Measurements from ENCODE around the gene SOAT2.
"Not testable (repeated sequence)": the region's sequence is repeated elsewhere in the genome, so short reads cannot be mapped to it uniquely, and the experiment has no call there.

The SOAT2 gene

GRCh38 chr12:53107122-53107521 lies 3.8 kb downstream of the SOAT2 start:
- H3K4me3 ChIP-seq (ENCODE audit: low read depth, low read length, poor library complexity, severe bottlenecking): no peak overlapping the region
- H4K20me1 ChIP-seq (ENCODE audit: insufficient read depth, low read length): no peaks in the 10 kb centered on the region
- no peaks in the 10 kb centered on the region for H3K27me3 ChIP-seq (ENCODE audit: insufficient read depth, low read length)
- no peak overlapping the region for H2AFZ ChIP-seq (ENCODE audit: low read length)
- no peak overlapping the region for H3K27ac ChIP-seq (ENCODE audit: low read depth, low read length, poor library complexity, severe bottlenecking)
- no peak overlapping the region for H3K4me2 ChIP-seq (ENCODE audit: low read length)
- H3K9me3 ChIP-seq (ENCODE audit: low read length): no peaks in the 10 kb centered on the region
- H3K79me2 ChIP-seq (ENCODE audit: insufficient read depth, low read length): no peaks in the 10 kb centered on the region
- H3K9ac ChIP-seq (ENCODE audit: low read length): no peak overlapping the region
- H3K9me2 ChIP-seq (ENCODE audit: low read depth, low read length): no peaks in the 10 kb centered on the region
- H3K4me1 ChIP-seq (ENCODE audit: insufficient read depth, low read length, severe bottlenecking): peaks cover 27% of the 10 kb centered on the region
- H3F3A ChIP-seq (ENCODE audit: insufficient read depth, low read length): no peaks in the 10 kb centered on the region
- TF ChIP-seq CTCF (IDR thresholded peaks at IDR 0.05; ENCODE audit: low read length) (no peak), EZH2 (IDR thresholded peaks at IDR 0.05; ENCODE audit: borderline replicate concordance, low read length) (no peak)
- H3K36me3 ChIP-seq (ENCODE audit: insufficient read depth, low read length): peaks cover 9% of the 10 kb centered on the region; the same call in 1 of the 2 replicates

DNA sequence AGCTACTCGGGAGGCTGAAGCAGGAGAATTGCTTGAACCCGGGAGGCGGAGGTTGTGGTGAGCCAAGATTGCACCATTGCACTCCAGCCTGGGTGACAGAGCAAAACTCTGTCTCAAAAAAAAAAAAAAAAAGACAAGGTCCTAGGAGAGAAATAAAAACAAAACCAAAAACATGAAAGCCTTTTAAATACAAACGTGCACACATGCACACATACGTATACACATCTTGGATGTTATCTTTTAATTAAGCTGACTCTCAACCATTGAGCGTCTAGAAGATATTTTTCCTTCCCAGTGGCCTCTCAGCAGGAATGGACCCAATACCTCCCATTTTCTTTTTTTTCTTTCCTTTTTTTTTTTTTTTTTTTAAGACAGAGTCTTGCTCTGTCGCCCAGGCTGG lies 9.1 kb downstream of the SOAT2 start:
- H3K4me3 ChIP-seq (ENCODE audit: low read depth, low read length, poor library complexity, severe bottlenecking); H3K27ac ChIP-seq (ENCODE audit: low read depth, low read length, poor library complexity, severe bottlenecking); H4K20me1 ChIP-seq (ENCODE audit: insufficient read depth, low read length); H3K9ac ChIP-seq (ENCODE audit: low read length); H2AFZ ChIP-seq (ENCODE audit: low read length); H3K27me3 ChIP-seq (ENCODE audit: insufficient read depth, low read length); H3K36me3 ChIP-seq (ENCODE audit: insufficient read depth, low read length); H3K9me2 ChIP-seq (ENCODE audit: low read depth, low read length); H3K9me3 ChIP-seq (ENCODE audit: low read length); H3F3A ChIP-seq (ENCODE audit: insufficient read depth, low read length); H3K4me2 ChIP-seq (ENCODE audit: low read length); H3K79me2 ChIP-seq (ENCODE audit: insufficient read depth, low read length): not testable (repeated sequence)
- H3K4me1 ChIP-seq (ENCODE audit: insufficient read depth, low read length, severe bottlenecking): peaks cover 22% of the 10 kb centered on the region

GRCh38 chr12:53113136-53113705 lies 9.9 kb downstream of the SOAT2 start:
- Histone ChIP-seq H3K79me2 (ENCODE audit: insufficient read depth, low read length) (no peaks in the 10 kb centered on the region), H3K9ac (ENCODE audit: low read length) (no peak overlapping the region), H3K36me3 (ENCODE audit: insufficient read depth, low read length) (peaks cover 4% of the 10 kb centered on the region; the same call in 1 of the 2 replicates), H3K27ac (ENCODE audit: low read depth, low read length, poor library complexity, severe bottlenecking) (peak overlapping the region; percentile 54), H3K9me2 (ENCODE audit: low read depth, low read length) (no peaks in the 10 kb centered on the region), H3F3A (ENCODE audit: insufficient read depth, low read length) (no peaks in the 10 kb centered on the region), H3K27me3 (ENCODE audit: insufficient read depth, low read length) (no peaks in the 10 kb centered on the region), H4K20me1 (ENCODE audit: insufficient read depth, low read length) (no peaks in the 10 kb centered on the region), H3K4me2 (ENCODE audit: low read length) (peak overlapping the region; percentile 6; the same call in 1 of the 2 replicates), H3K4me1 (ENCODE audit: insufficient read depth, low read length, severe bottlenecking) (peaks cover 22% of the 10 kb centered on the region), H3K4me3 (ENCODE audit: low read depth, low read length, poor library complexity, severe bottlenecking) (no peak overlapping the region), H3K9me3 (ENCODE audit: low read length) (no peaks in the 10 kb centered on the region), H2AFZ (ENCODE audit: low read length) (no peak overlapping the region)
- TF ChIP-seq EZH2 (IDR thresholded peaks at IDR 0.05; ENCODE audit: borderline replicate concordance, low read length) (no peak), CTCF (IDR thresholded peaks at IDR 0.05; ENCODE audit: low read length) (no peak)

- H3K4me3 ChIP-seq (ENCODE audit: low read depth, low read length, poor library complexity, severe bottlenecking): no peak overlapping the region
- no peak overlapping the region for H3K9ac ChIP-seq (ENCODE audit: low read length)
- H3K27me3 ChIP-seq (ENCODE audit: insufficient read depth, low read length): no peaks in the 10 kb centered on the region
- TF ChIP-seq EZH2 (IDR thresholded peaks at IDR 0.05; ENCODE audit: borderline replicate concordance, low read length): no peak
- peak overlapping the region; percentile 54 for H3K27ac ChIP-seq (ENCODE audit: low read depth, low read length, poor library complexity, severe bottlenecking)
- H3F3A ChIP-seq (ENCODE audit: insufficient read depth, low read length): no peaks in the 10 kb centered on the region
- peaks cover 22% of the 10 kb centered on the region for H3K4me1 ChIP-seq (ENCODE audit: insufficient read depth, low read length, severe bottlenecking)
- no peaks in the 10 kb centered on the region for H4K20me1 ChIP-seq (ENCODE audit: insufficient read depth, low read length)
- no peaks in the 10 kb centered on the region for H3K9me2 ChIP-seq (ENCODE audit: low read depth, low read length)
- H3K36me3 ChIP-seq (ENCODE audit: insufficient read depth, low read length): no peaks in the 10 kb centered on the region
- no peak overlapping the region for H2AFZ ChIP-seq (ENCODE audit: low read length)
- H3K4me2 ChIP-seq (ENCODE audit: low read length): no peak overlapping the region
- H3K9me3 ChIP-seq (ENCODE audit: low read length): no peaks in the 10 kb centered on the region
- H3K79me2 ChIP-seq (ENCODE audit: insufficient read depth, low read length): no peaks in the 10 kb centered on the region
These were observed 10.7 kb downstream of the SOAT2 start for GRCh38 chr12:53113951-53114350.
